H1 (cell line): ENCODE results near the gene KCNJ18. TPM values are rescaled to one million over a fixed set of nuclear protein-coding genes. Genes with fewer than 3 reads are reported as not detected.
"Not testable (repeated sequence)": the region's sequence is repeated elsewhere in the genome, so short reads cannot be mapped to it uniquely, and the experiment has no call there.

Source experiments
- CTCF ChIA-PET: fragments of 300-600 bp; sonication (Branson Sonifier 250); formaldehyde crosslinking; loops from one replicate; lab custom pipeline; 2021; ENCODE audit not compliant: partially characterized antibody; lab: Charles Lee
- POLR2A ChIA-PET: fragments of 300-600 bp; sonication (Branson Sonifier 250); formaldehyde crosslinking; loops from one replicate; lab custom pipeline; 2021; ENCODE audit warnings: inconsistent platforms; ENCODE audit not compliant: partially characterized antibody; lab: Charles Lee
- DNase-seq, 2 experiments: peaks; one replicate each; pipeline versions ENCODE4 v3.0.0 to v3.0.0-alpha.2; 2010 to 2022; ENCODE audit warnings: low spot score in 2 of 2, low read depth in 1 of 2, mixed read lengths in 1 of 2
- FAIRE-seq: peaks from 2 replicates; lab custom pipeline; 2011; peaks lifted over from hg19 to GRCh38; lab: Jason Lieb, UNC
- H2AFZ ChIP-seq: 2 replicates; pipeline ENCODE4 v1.8.1; 2012; ENCODE audit warnings: low read length, inconsistent platforms
- H2AK5ac ChIP-seq: 2 replicates; pipeline ENCODE4 v1.6.1; 2013; ENCODE audit warnings: low read depth, low read length
- H2BK120ac ChIP-seq: replicated peaks from 2 replicates; pipeline ENCODE3; 2013; ENCODE audit warnings: low read depth, low read length, inconsistent platforms
- H2BK12ac ChIP-seq: 2 replicates; pipeline ENCODE4 v1.6.1; 2013; ENCODE audit warnings: low read depth, low read length
- H2BK15ac ChIP-seq: 2 replicates; pipeline ENCODE4 v1.6.1; 2013; ENCODE audit warnings: low read length
- H2BK20ac ChIP-seq: 2 replicates; pipeline ENCODE4 v1.6.1; 2013; ENCODE audit warnings: low read length
- H2BK5ac ChIP-seq: 2 replicates; pipeline ENCODE4 v1.6.1; 2013; ENCODE audit warnings: low read depth, low read length
- H3K14ac ChIP-seq: 2 replicates; pipeline ENCODE4 v1.6.1; 2013; ENCODE audit warnings: inconsistent platforms; ENCODE audit not compliant: insufficient read length
- H3K18ac ChIP-seq: 2 replicates; pipeline ENCODE4 v1.6.1; 2013; ENCODE audit warnings: low read length; ENCODE audit errors: extremely low read depth
- H3K23ac ChIP-seq: 2 replicates; pipeline ENCODE4 v1.6.1; 2013; ENCODE audit warnings: inconsistent platforms; ENCODE audit not compliant: insufficient read length
- H3K23me2 ChIP-seq: 2 replicates; pipeline ENCODE4 v1.6.1; 2013; ENCODE audit warnings: low read depth, low read length
- H3K27ac ChIP-seq: 2 replicates; pipeline ENCODE4 v1.6.1; 2011; ENCODE audit warnings: low read depth, low read length, inconsistent platforms
- H3K27me3 ChIP-seq, 4 experiments: replicated peaks in 1 of 4; 1 replicate in 1 of 4; 2 replicates in 3 of 4; pipeline versions ENCODE4 v1.6.1 to v1.8.1; 2011 to 2013; ENCODE audit warnings: low read length in 3 of 4, mild to moderate bottlenecking in 3 of 4, inconsistent platforms in 2 of 4, mixed read lengths in 2 of 4, moderate library complexity in 1 of 4; ENCODE audit not compliant: control insufficient read depth in 3 of 4, insufficient read depth in 3 of 4; ENCODE audit errors: extremely low read depth in 1 of 4
- H3K36me3 ChIP-seq, 4 experiments: 2 replicates each; pipeline versions ENCODE4 v1.6.1 to v1.8.1; 2011 to 2013; ENCODE audit warnings: mild to moderate bottlenecking in 4 of 4, low read length in 3 of 4, moderate library complexity in 2 of 4, control low read depth in 1 of 4, inconsistent platforms in 1 of 4; ENCODE audit not compliant: insufficient read depth in 4 of 4, control insufficient read depth in 2 of 4
- H3K4ac ChIP-seq: replicated peaks from 2 replicates; pipeline ENCODE3; 2013; ENCODE audit warnings: low read length, low read depth, mixed read lengths, inconsistent platforms; ENCODE audit not compliant: insufficient read length
- H3K4me1 ChIP-seq, 4 experiments: replicated peaks in 1 of 4; 1 replicate in 1 of 4; 2 replicates in 3 of 4; pipeline versions ENCODE4 v1.6.1 to v1.8.1; 2011 to 2013; ENCODE audit warnings: low read length in 3 of 4, inconsistent platforms in 2 of 4, mixed read lengths in 1 of 4; ENCODE audit not compliant: insufficient read depth in 4 of 4, control insufficient read depth in 3 of 4
- H3K4me2 ChIP-seq, 2 experiments: 2 replicates each; pipeline versions ENCODE4 v1.6.1 to v1.8.1; 2011 to 2013; ENCODE audit warnings: low read depth in 2 of 2, low read length in 2 of 2, control low read depth in 1 of 2, inconsistent platforms in 1 of 2, mild to moderate bottlenecking in 1 of 2; ENCODE audit not compliant: insufficient read depth in 1 of 2
- H3K4me3 ChIP-seq, 4 experiments: fragments of 200-600, 300-600 bp in 1 of 4; sonication (generic), shearing (Covaris generic), sonication (Bioruptor Twin) in 1 of 4; 2 replicates each; pipeline versions ENCODE4 v1.5.1 to v1.8.1; 2011 to 2016; ENCODE audit warnings: low read length in 4 of 4, low read depth in 3 of 4, control low read depth in 2 of 4, inconsistent platforms in 2 of 4, mild to moderate bottlenecking in 2 of 4, mixed read lengths in 1 of 4, moderate library complexity in 1 of 4; ENCODE audit not compliant: insufficient read depth in 2 of 4; ENCODE audit errors: extremely low read depth in 1 of 4
- H3K56ac ChIP-seq: replicated peaks from 2 replicates; pipeline ENCODE3; 2013; ENCODE audit warnings: low read depth, mild to moderate bottlenecking, mixed read lengths, low read length, inconsistent platforms; ENCODE audit not compliant: insufficient read length
- H3K79me1 ChIP-seq: 2 replicates; pipeline ENCODE4 v1.6.1; 2013; ENCODE audit warnings: low read depth, low read length, control low read depth
- H3K79me2 ChIP-seq, 2 experiments: 2 replicates each; pipeline versions ENCODE4 v1.6.1 to v1.8.1; 2012 to 2013; ENCODE audit warnings: low read length in 2 of 2, mild to moderate bottlenecking in 2 of 2, inconsistent platforms in 1 of 2; ENCODE audit not compliant: insufficient read depth in 2 of 2, control insufficient read depth in 1 of 2
- H3K9ac ChIP-seq, 4 experiments: replicated peaks in 1 of 4; 1 replicate in 1 of 4; 2 replicates in 3 of 4; pipeline versions ENCODE4 v1.6.1 to v1.8.1; 2011 to 2013; ENCODE audit warnings: low read depth in 3 of 4, low read length in 3 of 4, control low read depth in 2 of 4, mild to moderate bottlenecking in 2 of 4, moderate library complexity in 2 of 4, inconsistent platforms in 1 of 4; ENCODE audit errors: extremely low read depth in 1 of 4
- H3K9me3 ChIP-seq, 2 experiments: 2 replicates each; pipeline versions ENCODE4 v1.6.1 to v1.8.1; 2012 to 2013; ENCODE audit warnings: mild to moderate bottlenecking in 2 of 2, moderate library complexity in 2 of 2, control low read depth in 1 of 2, inconsistent platforms in 1 of 2, low read depth in 1 of 2, low read length in 1 of 2, mixed read lengths in 1 of 2; ENCODE audit not compliant: insufficient read depth in 2 of 2
- H4K20me1 ChIP-seq, 2 experiments: replicated peaks in 1 of 2; 2 replicates each; pipeline versions ENCODE3 to v1.8.1; 2011 to 2013; ENCODE audit warnings: inconsistent platforms in 2 of 2, low read length in 2 of 2, mild to moderate bottlenecking in 1 of 2; ENCODE audit not compliant: insufficient read depth in 2 of 2, control insufficient read depth in 1 of 2
- H4K5ac ChIP-seq: 2 replicates; pipeline ENCODE4 v1.6.1; 2013; ENCODE audit warnings: low read length, low read depth, mixed read lengths, inconsistent platforms; ENCODE audit not compliant: insufficient read length
- H4K8ac ChIP-seq: 2 replicates; pipeline ENCODE4 v1.8.0; 2013; ENCODE audit warnings: mild to moderate bottlenecking, moderate library complexity, low read length, inconsistent platforms; ENCODE audit not compliant: insufficient read depth; ENCODE audit errors: extremely low read depth
- H4K91ac ChIP-seq: replicated peaks from 2 replicates; pipeline ENCODE3; 2013; ENCODE audit warnings: low read length, mixed read lengths, inconsistent platforms; ENCODE audit not compliant: insufficient read length
- WGBS, 2 experiments: shearing (Covaris generic) in 1 of 2; methylation state at CpG; one replicate each; pipeline versions ENCODE4 v1.1.6 to v1.1.7; 2013 to 2015; ENCODE audit warnings: low lambda C conversion rate in 2 of 2, mixed read lengths in 2 of 2, inconsistent platforms in 1 of 2, low coverage in 1 of 2, missing lambda C conversion rate in 1 of 2; ENCODE audit not compliant: insufficient replicate concordance in 2 of 2, insufficient coverage in 1 of 2, insufficient read length in 1 of 2; ENCODE audit errors: extremely low coverage in 1 of 2, missing lambda C conversion rate in 1 of 2; 5-methylcytosine and 5-hydroxymethylcytosine counted together
- polyA plus RNA-seq, 7 experiments: library from polyadenylated mRNA; depleted of rRNA in 3 of 7; stranded (reverse) in 5 of 7; unstranded in 2 of 7; fragments of >200 nt in 5 of 7; fragments of 200-250 nt in 2 of 7; gene quantifications; 1 replicate in 5 of 7; 2 replicates in 1 of 7; 4 replicates in 1 of 7; pipeline versions ENCODE4 v1.2.1 to v1.2.3, GENCODE V29; 2011 to 2013; ENCODE audit warnings: missing spikeins in 2 of 7, mixed read lengths in 2 of 7
- total RNA-seq: library from RNA; stranded (reverse); fragmentation: NEBNext Ultra II Directional; extraction: Animal tissue kit (Norgen Biotek cat#: 25700); gene quantifications from 2 replicates; pipeline ENCODE4 v1.2.1, GENCODE V29; 2021

The KCNJ18 gene
- total and polyA plus RNA-seq, 2 of the 8 experiments (the other 6 are each of a cell fraction or from before 2014, with no cell fraction given): not detected

DNA sequence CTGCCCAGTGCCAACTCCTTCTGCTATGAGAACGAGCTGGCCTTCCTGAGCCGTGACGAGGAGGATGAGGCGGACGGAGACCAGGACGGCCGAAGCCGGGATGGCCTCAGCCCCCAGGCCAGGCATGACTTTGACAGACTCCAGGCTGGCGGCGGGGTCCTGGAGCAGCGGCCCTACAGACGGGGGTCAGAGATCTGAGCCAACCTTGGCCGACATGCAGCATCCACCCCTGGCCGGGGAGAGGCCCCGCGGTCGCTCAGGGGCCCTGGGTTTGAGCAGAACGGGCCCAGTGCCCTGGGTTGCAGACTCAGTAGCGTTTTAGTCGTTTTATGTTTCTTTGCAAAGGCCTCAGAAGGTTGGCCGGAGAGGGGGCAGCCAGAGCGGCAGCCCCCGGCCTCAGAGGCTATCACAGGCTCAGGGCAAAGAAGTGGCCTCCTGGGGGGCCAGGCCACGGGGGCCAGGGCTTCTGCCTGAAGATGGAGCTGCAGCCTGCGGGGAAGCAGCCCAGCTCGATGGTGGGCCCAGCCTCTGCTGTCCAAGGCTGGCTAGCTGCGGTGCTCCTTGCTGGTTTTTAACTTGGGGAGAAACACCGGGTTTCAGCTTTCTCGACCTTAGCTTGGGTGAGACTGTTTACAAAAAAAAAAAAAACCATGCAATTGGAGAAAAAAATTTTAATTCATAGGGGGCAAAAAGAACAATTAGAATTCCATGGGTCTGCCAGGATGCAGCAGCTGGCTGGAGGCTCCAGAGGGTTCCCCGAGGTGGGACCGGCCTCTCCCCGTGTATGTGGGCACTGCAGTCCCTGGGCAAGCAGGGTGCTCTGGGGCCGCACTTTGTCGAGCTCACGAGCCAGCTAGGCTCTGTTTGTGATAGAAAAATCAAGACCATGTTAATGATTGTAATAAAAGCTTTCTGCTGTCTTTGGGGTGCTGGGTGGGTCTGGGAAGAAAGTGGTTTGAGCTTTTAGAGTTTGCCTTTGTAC, 11.9 kb downstream of the KCNJ18 start:
- H2AFZ ChIP-seq, H3K27ac ChIP-seq, H4K5ac ChIP-seq, H3K79me2 ChIP-seq, H3K4me1 ChIP-seq, POLR2A ChIA-PET, H2BK120ac ChIP-seq, H3K9ac ChIP-seq, H3K14ac ChIP-seq, H4K8ac ChIP-seq, H3K23ac ChIP-seq, H3K18ac ChIP-seq, H2BK12ac ChIP-seq, H3K27me3 ChIP-seq, H4K20me1 ChIP-seq, H2AK5ac ChIP-seq, DNase-seq, H3K36me3 ChIP-seq, H3K4ac ChIP-seq, H4K91ac ChIP-seq, H3K56ac ChIP-seq, H3K79me1 ChIP-seq, H3K4me2 ChIP-seq, H2BK15ac ChIP-seq, H3K4me3 ChIP-seq, H2BK5ac ChIP-seq, CTCF ChIA-PET, H2BK20ac ChIP-seq, FAIRE-seq, H3K23me2 ChIP-seq: not testable (repeated sequence)
- peaks cover 23 to 86% of the 10 kb centered on the region in 2 experiments for H3K9me3 ChIP-seq
- WGBS, 2 experiments: 85% methylated on average over 19 of the region's 35 CpGs; no CpG with 5 or more reads in 1 of the 2 experiments
